GM18520 (cell line): ENCODE data around the gene TDRD10.
"Not testable (repeated sequence)": the region's sequence is repeated elsewhere in the genome, so short reads cannot be mapped to it uniquely, and the experiment has no call there.

Source experiments
- ATAC-seq: cut with Tn5 transposase; IDR thresholded peaks from one replicate; pipeline ENCODE4 v1.9.1; 2021; ENCODE audit not compliant: unreplicated experiment

TDRD10 gene

GRCh38 chr1:154512760-154513159, 10.7 kb downstream of the TDRD10 start:
- ATAC-seq, result no peak

- ATAC-seq, result no peak
Measured at GRCh38 chr1:154514066-154514553, 12.1 kb downstream of the TDRD10 start.

- ATAC-seq, result no peak
Measured at GRCh38 chr1:154517661-154518060, 15.6 kb downstream of the TDRD10 start.

GRCh38 chr1:154519591-154519991, 17.6 kb downstream of the TDRD10 start:
- ATAC-seq, result no peak

- no peak for ATAC-seq
Measured at GRCh38 chr1:154520333-154520732, 18.3 kb downstream of the TDRD10 start.

GRCh38 chr1:154521695-154522094, 19.7 kb downstream of the TDRD10 start:
- ATAC-seq, result no peak

- ATAC-seq, result no peak
Measured at GRCh38 chr1:154524881-154525280, 22.9 kb downstream of the TDRD10 start.

- ATAC-seq, result no peak
Measured at GRCh38 chr1:154527192-154527591, 25.2 kb downstream of the TDRD10 start.

- ATAC-seq, result no peak
Measured at GRCh38 chr1:154529308-154529707, 27.3 kb downstream of the TDRD10 start.

- not testable (repeated sequence) for ATAC-seq
Measured at GRCh38 chr1:154531950-154532349, 29.9 kb downstream of the TDRD10 start.

GRCh38 chr1:154533952-154534844, 32.2 kb downstream of the TDRD10 start:
- ATAC-seq, result no peak

- no peak for ATAC-seq
Measured at GRCh38 chr1:154536570-154536969, 34.6 kb downstream of the TDRD10 start.

- ATAC-seq, result no peak
Measured at GRCh38 chr1:154539486-154540483, 37.8 kb downstream of the TDRD10 start.

GRCh38 chr1:154541231-154541630, 39.2 kb downstream of the TDRD10 start:
- no peak for ATAC-seq

GRCh38 chr1:154546264-154547063, 44.4 kb downstream of the TDRD10 start:
- ATAC-seq, result no peak

GRCh38 chr1:154547105-154547732, 45.2 kb downstream of the TDRD10 start:
- no peak for ATAC-seq

- ATAC-seq, result no peak
Measured at GRCh38 chr1:154548028-154548427, 46.0 kb downstream of the TDRD10 start.

- no peak for ATAC-seq
Measured at GRCh38 chr1:154549202-154549770, 47.3 kb downstream of the TDRD10 start.

- no peak for ATAC-seq
Measured at GRCh38 chr1:154550070-154550469, 48.1 kb downstream of the TDRD10 start.

GRCh38 chr1:154550657-154551056, 48.6 kb downstream of the TDRD10 start:
- no peak for ATAC-seq
